Skeletal muscle satellite cell (primary cell): ENCODE data around the gene MAP3K6.
"Not testable (repeated sequence)": the region's sequence is repeated elsewhere in the genome, so short reads cannot be mapped to it uniquely, and the experiment has no call there.

Source experiments
- H3K27me3 ChIP-seq: 2 replicates; pipeline ENCODE4 v1.7.0; 2013; ENCODE audit warnings: low read length; ENCODE audit not compliant: control insufficient read depth, insufficient read depth
- H3K36me3 ChIP-seq: 2 replicates; pipeline ENCODE4 v1.7.0; 2013; ENCODE audit warnings: mild to moderate bottlenecking, control low read depth, low read length; ENCODE audit not compliant: insufficient read depth
- H3K4me1 ChIP-seq: 2 replicates; pipeline ENCODE4 v1.7.0; 2013; ENCODE audit warnings: low read length; ENCODE audit not compliant: control insufficient read depth, insufficient read depth
- H3K4me2 ChIP-seq: 2 replicates; pipeline ENCODE4 v1.7.0; 2013; ENCODE audit warnings: mild to moderate bottlenecking, low read length
- H3K4me3 ChIP-seq: 2 replicates; pipeline ENCODE4 v1.7.0; 2013; ENCODE audit warnings: low read length
- H3K9ac ChIP-seq: 2 replicates; pipeline ENCODE4 v1.7.0; 2013; ENCODE audit warnings: mild to moderate bottlenecking, low read depth, low read length, moderate library complexity
- H3K9me3 ChIP-seq: replicated peaks from 2 replicates; pipeline ENCODE4 v1.7.0; 2013; ENCODE audit warnings: mild to moderate bottlenecking, control low read depth, low read length

The MAP3K6 gene

GRCh38 chr1:27395441-27396195, 28.9 kb upstream of the MAP3K6 start:
- H3K9ac ChIP-seq, result no peak overlapping the region

GRCh38 chr1:27394925-27395324, 28.2 kb upstream of the MAP3K6 start:
- Histone ChIP-seq H3K9ac (peak overlapping the region; percentile 46), H3K4me3 (no peak overlapping the region), H3K4me2 (no peak overlapping the region), H3K36me3 (no peaks in the 10 kb centered on the region), H3K4me1 (peaks cover 33% of the 10 kb centered on the region), H3K27me3 (no peaks in the 10 kb centered on the region), H3K9me3 (no peaks in the 10 kb centered on the region)

More at GRCh38 chr1:27395441-27396195, 28.9 kb upstream of the MAP3K6 start:
- Histone ChIP-seq H3K4me3 (no peak overlapping the region), H3K36me3 (no peaks in the 10 kb centered on the region), H3K4me1 (peaks cover 33% of the 10 kb centered on the region), H3K27me3 (no peaks in the 10 kb centered on the region), H3K9me3 (no peaks in the 10 kb centered on the region), H3K4me2 (no peak overlapping the region)

GRCh38 chr1:27394282-27394658, 27.5 kb upstream of the MAP3K6 start:
- no peaks in the 10 kb centered on the region for H3K27me3 ChIP-seq
- H3K4me2 ChIP-seq, result no peak overlapping the region
- no peaks in the 10 kb centered on the region for H3K36me3 ChIP-seq
- H3K9me3 ChIP-seq, result no peaks in the 10 kb centered on the region
- H3K4me1 ChIP-seq, result peaks cover 33% of the 10 kb centered on the region
- H3K4me3 ChIP-seq, result no peak overlapping the region
- no peak overlapping the region for H3K9ac ChIP-seq

- Histone ChIP-seq H3K9me3 (no peaks in the 10 kb centered on the region), H3K36me3 (no peaks in the 10 kb centered on the region), H3K4me3 (no peak overlapping the region), H3K4me2 (peak overlapping the region; percentile 100), H3K27me3 (no peaks in the 10 kb centered on the region), H3K4me1 (peaks cover 33% of the 10 kb centered on the region), H3K9ac (peak overlapping the region; percentile 97)
Measured at GRCh38 chr1:27393641-27394281, 27.0 kb upstream of the MAP3K6 start.

GRCh38 chr1:27392778-27393635, 26.2 kb upstream of the MAP3K6 start:
- peak overlapping the region; percentile 100 for H3K4me2 ChIP-seq
- H3K27me3 ChIP-seq, result no peaks in the 10 kb centered on the region
- no peaks in the 10 kb centered on the region for H3K9me3 ChIP-seq
- H3K4me3 ChIP-seq, result peak overlapping the region; percentile 96
- H3K36me3 ChIP-seq, result no peaks in the 10 kb centered on the region
- peak overlapping the region; percentile 97 for H3K9ac ChIP-seq
- H3K4me1 ChIP-seq, result peaks cover 33% of the 10 kb centered on the region

GRCh38 chr1:27392096-27392777, 25.5 kb upstream of the MAP3K6 start, which contains the start of gene GPR3:
GPR3 (plus strand) TSS chr1:27392622; CDS start chr1:27393799, 1,177 bp downstream.
- H3K9me3 ChIP-seq, result no peaks in the 10 kb centered on the region
- peak within 1 kb of the TSS; percentile 100 for H3K4me2 ChIP-seq
- H3K27me3 ChIP-seq, result no peaks in the 10 kb centered on the region
- H3K4me1 ChIP-seq, result peaks cover 33% of the 10 kb centered on the region
- peak within 1 kb of the TSS; percentile 97 for H3K9ac ChIP-seq
- H3K36me3 ChIP-seq, result no peaks in the 10 kb centered on the region
- peak within 1 kb of the TSS; percentile 96 for H3K4me3 ChIP-seq

GRCh38 chr1:27391511-27392095, 24.8 kb upstream of the MAP3K6 start:
- H3K4me3 ChIP-seq, result peak overlapping the region; percentile 96
- H3K9ac ChIP-seq, result peak overlapping the region; percentile 70
- H3K9me3 ChIP-seq, result no peaks in the 10 kb centered on the region
- peaks cover 33% of the 10 kb centered on the region for H3K4me1 ChIP-seq
- H3K4me2 ChIP-seq, result peak overlapping the region; percentile 100
- no peaks in the 10 kb centered on the region for H3K36me3 ChIP-seq
- H3K27me3 ChIP-seq, result peaks cover 5% of the 10 kb centered on the region

GRCh38 chr1:27388337-27389005, 21.7 kb upstream of the MAP3K6 start:
- Histone ChIP-seq H3K4me3 (no peak overlapping the region), H3K4me2 (no peak overlapping the region), H3K4me1 (peaks cover 18% of the 10 kb centered on the region), H3K27me3 (peaks cover 5% of the 10 kb centered on the region), H3K36me3 (no peaks in the 10 kb centered on the region), H3K9ac (no peak overlapping the region), H3K9me3 (no peaks in the 10 kb centered on the region)

GRCh38 chr1:27384797-27385196, 18.0 kb upstream of the MAP3K6 start:
- H3K4me1 ChIP-seq, H3K4me2 ChIP-seq, H3K9me3 ChIP-seq, H3K9ac ChIP-seq, H3K36me3 ChIP-seq, H3K4me3 ChIP-seq: not testable (repeated sequence)
- H3K27me3 ChIP-seq, result peaks cover 18% of the 10 kb centered on the region

- peaks cover 18% of the 10 kb centered on the region for H3K27me3 ChIP-seq
- no peaks in the 10 kb centered on the region for H3K4me1 ChIP-seq
- no peaks in the 10 kb centered on the region for H3K36me3 ChIP-seq
- H3K4me3 ChIP-seq, result no peak overlapping the region
- no peaks in the 10 kb centered on the region for H3K9me3 ChIP-seq
- no peak overlapping the region for H3K4me2 ChIP-seq
- H3K9ac ChIP-seq, result no peak overlapping the region
Measured at GRCh38 chr1:27383661-27384060, 16.9 kb upstream of the MAP3K6 start.
